ENCODE data around the gene OGFOD2. TPM values are rescaled to one million over a fixed set of nuclear protein-coding genes. Genes with fewer than 3 reads are reported as not detected.

Gene OGFOD2
- total and polyA plus RNA-seq, 9 of the 15 experiments (the other 6 are each of a cell fraction or from before 2014, with no cell fraction given): 1.4 to 111 (median 18.5) TPM

- TF ChIP-seq, protein P1, sequence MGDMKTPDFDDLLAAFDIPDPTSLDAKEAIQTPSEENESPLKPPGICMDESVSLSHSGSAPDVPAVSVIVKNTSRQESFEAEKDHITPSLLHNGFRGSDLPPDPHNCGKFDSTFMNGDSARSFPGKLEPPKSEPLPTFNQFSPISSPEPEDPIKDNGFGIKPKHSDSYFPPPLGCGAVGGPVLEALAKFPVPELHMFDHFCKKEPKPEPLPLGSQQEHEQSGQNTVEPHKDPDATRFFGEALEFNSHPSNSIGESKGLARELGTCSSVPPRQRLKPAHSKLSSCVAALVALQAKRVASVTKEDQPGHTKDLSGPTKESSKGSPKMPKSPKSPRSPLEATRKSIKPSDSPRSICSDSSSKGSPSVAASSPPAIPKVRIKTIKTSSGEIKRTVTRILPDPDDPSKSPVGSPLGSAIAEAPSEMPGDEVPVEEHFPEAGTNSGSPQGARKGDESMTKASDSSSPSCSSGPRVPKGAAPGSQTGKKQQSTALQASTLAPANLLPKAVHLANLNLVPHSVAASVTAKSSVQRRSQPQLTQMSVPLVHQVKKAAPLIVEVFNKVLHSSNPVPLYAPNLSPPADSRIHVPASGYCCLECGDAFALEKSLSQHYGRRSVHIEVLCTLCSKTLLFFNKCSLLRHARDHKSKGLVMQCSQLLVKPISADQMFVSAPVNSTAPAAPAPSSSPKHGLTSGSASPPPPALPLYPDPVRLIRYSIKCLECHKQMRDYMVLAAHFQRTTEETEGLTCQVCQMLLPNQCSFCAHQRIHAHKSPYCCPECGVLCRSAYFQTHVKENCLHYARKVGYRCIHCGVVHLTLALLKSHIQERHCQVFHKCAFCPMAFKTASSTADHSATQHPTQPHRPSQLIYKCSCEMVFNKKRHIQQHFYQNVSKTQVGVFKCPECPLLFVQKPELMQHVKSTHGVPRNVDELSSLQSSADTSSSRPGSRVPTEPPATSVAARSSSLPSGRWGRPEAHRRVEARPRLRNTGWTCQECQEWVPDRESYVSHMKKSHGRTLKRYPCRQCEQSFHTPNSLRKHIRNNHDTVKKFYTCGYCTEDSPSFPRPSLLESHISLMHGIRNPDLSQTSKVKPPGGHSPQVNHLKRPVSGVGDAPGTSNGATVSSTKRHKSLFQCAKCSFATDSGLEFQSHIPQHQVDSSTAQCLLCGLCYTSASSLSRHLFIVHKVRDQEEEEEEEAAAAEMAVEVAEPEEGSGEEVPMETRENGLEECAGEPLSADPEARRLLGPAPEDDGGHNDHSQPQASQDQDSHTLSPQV (IDR thresholded peaks at IDR 0.05): no peak; the same call in 1 of the 2 replicates
- TF ChIP-seq NCOA4 (IDR thresholded peaks at IDR 0.05; ENCODE audit: partially characterized antibody) (no peak), POLR2AphosphoS2 (IDR thresholded peaks at IDR 0.05; ENCODE audit: low read length) (peak; percentile 88; the same call in 1 of the 2 replicates), KDM1A (IDR thresholded peaks at IDR 0.05) (no peak), ZNF696 (CRISPR knock-in tag; conservative IDR thresholded peaks at IDR 0.05) (no peak), DLX4 (CRISPR knock-in tag; IDR thresholded peaks at IDR 0.05) (no peak), PBX2 (CRISPR knock-in tag; IDR thresholded peaks at IDR 0.05; ENCODE audit: low read depth) (no peak), PBX2 (tag; conservative IDR thresholded peaks at IDR 0.05; ENCODE audit: low read depth) (no peak), THRB (CRISPR knock-in tag; conservative IDR thresholded peaks at IDR 0.05) (peak; percentile 90), ILK (tag; IDR thresholded peaks at IDR 0.05; ENCODE audit: borderline replicate concordance, low read depth) (no peak)
- TF ChIP-seq, protein P2, sequence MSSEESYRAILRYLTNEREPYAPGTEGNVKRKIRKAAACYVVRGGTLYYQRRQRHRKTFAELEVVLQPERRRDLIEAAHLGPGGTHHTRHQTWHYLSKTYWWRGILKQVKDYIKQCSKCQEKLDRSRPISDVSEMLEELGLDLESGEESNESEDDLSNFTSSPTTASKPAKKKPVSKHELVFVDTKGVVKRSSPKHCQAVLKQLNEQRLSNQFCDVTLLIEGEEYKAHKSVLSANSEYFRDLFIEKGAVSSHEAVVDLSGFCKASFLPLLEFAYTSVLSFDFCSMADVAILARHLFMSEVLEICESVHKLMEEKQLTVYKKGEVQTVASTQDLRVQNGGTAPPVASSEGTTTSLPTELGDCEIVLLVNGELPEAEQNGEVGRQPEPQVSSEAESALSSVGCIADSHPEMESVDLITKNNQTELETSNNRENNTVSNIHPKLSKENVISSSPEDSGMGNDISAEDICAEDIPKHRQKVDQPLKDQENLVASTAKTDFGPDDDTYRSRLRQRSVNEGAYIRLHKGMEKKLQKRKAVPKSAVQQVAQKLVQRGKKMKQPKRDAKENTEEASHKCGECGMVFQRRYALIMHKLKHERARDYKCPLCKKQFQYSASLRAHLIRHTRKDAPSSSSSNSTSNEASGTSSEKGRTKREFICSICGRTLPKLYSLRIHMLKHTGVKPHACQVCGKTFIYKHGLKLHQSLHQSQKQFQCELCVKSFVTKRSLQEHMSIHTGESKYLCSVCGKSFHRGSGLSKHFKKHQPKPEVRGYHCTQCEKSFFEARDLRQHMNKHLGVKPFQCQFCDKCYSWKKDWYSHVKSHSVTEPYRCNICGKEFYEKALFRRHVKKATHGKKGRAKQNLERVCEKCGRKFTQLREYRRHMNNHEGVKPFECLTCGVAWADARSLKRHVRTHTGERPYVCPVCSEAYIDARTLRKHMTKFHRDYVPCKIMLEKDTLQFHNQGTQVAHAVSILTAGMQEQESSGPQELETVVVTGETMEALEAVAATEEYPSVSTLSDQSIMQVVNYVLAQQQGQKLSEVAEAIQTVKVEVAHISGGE (CRISPR knock-in tag; IDR thresholded peaks at IDR 0.05): peak; percentile 93 to 99 (median 98)
These were observed 5.4 kb downstream of the OGFOD2 start, which contains the start of gene ARL6IP4 (continued) for GRCh38 chr12:122980183-122981035.

Data from K562 (cell line).